GM19240 (cell line): Measurements from ENCODE around the gene SRGAP1.
"Not testable (repeated sequence)": the region's sequence is repeated elsewhere in the genome, so short reads cannot be mapped to it uniquely, and the experiment has no call there.

Experiments used
- DNase-seq: peaks from one replicate; pipeline ENCODE4 v3.0.0; 2011; ENCODE audit warnings: low spot score; ENCODE audit not compliant: insufficient read length

Gene SRGAP1

GRCh38 chr12:63836936-63837335 is 7.6 kb upstream of the SRGAP1 start:
- DNase-seq: no peak

GRCh38 chr12:63838411-63838810 is 6.1 kb upstream of the SRGAP1 start:
- DNase-seq: no peak

- DNase-seq: no peak
These were observed 3.5 kb upstream of the SRGAP1 start for GRCh38 chr12:63841011-63841410.

- DNase-seq: no peak
These were observed 2.9 kb upstream of the SRGAP1 start for GRCh38 chr12:63841571-63841970.

GRCh38 chr12:63842750-63843149 is 1.8 kb upstream of the SRGAP1 start:
- not testable (repeated sequence) for DNase-seq

GRCh38 chr12:63843254-63843720 is 1.2 kb upstream of the SRGAP1 start:
- no peak for DNase-seq

GRCh38 chr12:63843721-63844390 is 644 bp upstream of the SRGAP1 start:
- peak; percentile 65 for DNase-seq

GRCh38 chr12:63845726-63846125 is 1.2 kb downstream of the SRGAP1 start:
- no peak for DNase-seq

- DNase-seq: no peak
These were observed 1.9 kb downstream of the SRGAP1 start for GRCh38 chr12:63846238-63846967.

- DNase-seq: no peak
These were observed 4.0 kb downstream of the SRGAP1 start for GRCh38 chr12:63848450-63848849.

GRCh38 chr12:63849106-63849620 is 4.7 kb downstream of the SRGAP1 start:
- DNase-seq: no peak

GRCh38 chr12:63849641-63850040 is 5.1 kb downstream of the SRGAP1 start:
- no peak for DNase-seq

GRCh38 chr12:63853978-63854377 is 9.5 kb downstream of the SRGAP1 start:
- no peak for DNase-seq

- DNase-seq: no peak
These were observed 10.8 kb downstream of the SRGAP1 start for GRCh38 chr12:63855299-63855698.

- DNase-seq: no peak
These were observed 13.5 kb downstream of the SRGAP1 start for GRCh38 chr12:63857771-63858670.

- not testable (repeated sequence) for DNase-seq
These were observed 15.4 kb downstream of the SRGAP1 start for GRCh38 chr12:63859880-63860279.

GRCh38 chr12:63862187-63862968 is 17.9 kb downstream of the SRGAP1 start:
- no peak for DNase-seq

- DNase-seq: no peak
These were observed 18.4 kb downstream of the SRGAP1 start for GRCh38 chr12:63862969-63863230.

GRCh38 chr12:63863658-63864453 is 19.4 kb downstream of the SRGAP1 start:
- no peak for DNase-seq

GRCh38 chr12:63864454-63864706 is 19.9 kb downstream of the SRGAP1 start:
- DNase-seq: no peak

- no peak for DNase-seq
These were observed 20.9 kb downstream of the SRGAP1 start for GRCh38 chr12:63865448-63865847.
